NCI-H128 (cell line): ENCODE measurements around the gene NEK4.
"Not testable (repeated sequence)": the region's sequence is repeated elsewhere in the genome, so short reads cannot be mapped to it uniquely, and the experiment has no call there.

Experiments
- DNase-seq: peaks from one replicate; lab custom pipeline; 2025; ENCODE audit not compliant: unreplicated experiment; lab: John Stamatoyannopoulos, UW

NEK4 gene

GRCh38 chr3:52779837-52780585 is 9.3 kb upstream of the NEK4 start:
- no peak for DNase-seq

DNA sequence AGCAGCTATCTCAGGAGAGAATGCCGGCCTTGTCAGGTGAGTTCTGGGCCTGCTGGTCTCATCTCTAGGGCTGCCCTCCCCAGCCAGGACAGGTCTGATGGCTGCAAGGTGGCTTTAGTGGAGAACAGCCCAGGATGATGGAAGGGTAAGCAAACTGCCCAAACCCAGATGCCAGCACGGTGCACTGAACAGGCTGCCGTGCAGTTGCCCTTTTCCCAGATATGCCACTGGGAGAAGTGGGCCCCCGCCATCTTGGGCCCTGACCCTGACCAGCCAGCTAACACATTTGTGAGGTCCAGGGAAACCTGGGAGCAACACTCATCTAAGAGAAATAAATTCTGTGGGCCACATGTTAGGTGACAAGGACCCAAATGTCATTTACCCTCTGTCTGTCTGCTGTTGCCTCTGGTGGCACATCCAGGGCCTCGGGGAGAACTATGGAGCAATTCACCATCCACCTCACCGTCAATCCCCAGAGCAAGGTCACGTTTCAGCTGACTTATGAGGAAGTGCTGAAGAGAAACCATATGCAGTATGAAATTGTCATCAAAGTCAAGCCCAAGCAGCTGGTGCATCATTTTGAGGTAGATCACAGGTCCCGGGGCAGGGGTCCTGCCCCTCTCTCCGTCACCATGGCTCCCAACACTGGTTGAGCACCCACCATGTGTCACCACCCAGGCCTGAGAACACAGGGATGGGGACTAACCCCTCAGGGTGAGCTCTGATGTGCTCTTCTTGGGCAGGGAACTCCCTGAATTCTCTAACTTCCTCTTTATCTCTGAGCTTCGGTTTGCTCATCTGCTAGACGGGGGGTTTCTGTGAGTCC is 8.5 kb upstream of the NEK4 start:
- no peak for DNase-seq

GRCh38 chr3:52777959-52778805 is 7.4 kb upstream of the NEK4 start:
- no peak for DNase-seq

DNA sequence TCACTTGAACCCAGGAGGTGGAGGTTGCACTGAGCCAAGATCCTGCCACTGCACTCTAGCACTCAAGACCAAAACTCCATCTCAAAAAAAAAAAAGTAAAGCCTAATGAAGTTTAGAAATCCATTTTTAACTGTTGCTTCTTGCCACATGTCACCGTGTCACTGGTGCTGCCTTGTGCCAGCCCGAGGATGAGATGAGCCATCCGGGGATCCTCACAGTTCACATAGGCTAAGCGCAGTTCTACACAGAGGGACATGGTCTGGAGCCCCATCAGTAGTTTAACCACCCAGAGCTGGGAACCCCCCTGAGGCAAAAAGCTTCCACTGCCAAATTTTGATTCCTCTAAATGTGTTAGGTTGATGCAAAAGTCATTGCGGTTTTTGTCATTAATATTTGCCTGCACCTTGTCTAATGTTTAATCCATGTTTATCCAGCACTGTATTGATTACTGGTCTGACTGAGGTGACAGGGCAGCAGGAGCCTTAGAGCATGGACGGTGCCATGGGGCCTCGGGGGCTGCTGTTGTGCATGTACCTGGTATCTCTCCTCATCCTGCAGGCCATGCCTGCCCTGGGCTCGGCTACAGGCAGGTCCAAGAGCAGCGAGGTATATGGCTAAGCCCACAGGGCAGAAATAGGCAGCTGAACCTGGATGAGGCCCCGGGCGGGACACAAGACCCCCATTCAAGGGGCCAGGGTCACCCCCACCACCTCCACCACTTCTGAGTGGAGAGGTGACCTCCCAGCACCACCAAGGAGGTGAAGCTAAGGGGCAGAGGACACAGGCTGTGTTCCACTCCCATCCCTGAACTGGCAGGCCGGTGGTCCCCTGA is 6.6 kb upstream of the NEK4 start, which contains the start of gene ITIH1:
Gene ITIH1, plus strand, starts transcription at position 473 of the 832 bp plus-strand sequence. Its CDS starts 17 bp downstream, at position 490.
- no peak for DNase-seq

GRCh38 chr3:52776486-52776885 is 5.7 kb upstream of the NEK4 start:
- not testable (repeated sequence) for DNase-seq

DNA sequence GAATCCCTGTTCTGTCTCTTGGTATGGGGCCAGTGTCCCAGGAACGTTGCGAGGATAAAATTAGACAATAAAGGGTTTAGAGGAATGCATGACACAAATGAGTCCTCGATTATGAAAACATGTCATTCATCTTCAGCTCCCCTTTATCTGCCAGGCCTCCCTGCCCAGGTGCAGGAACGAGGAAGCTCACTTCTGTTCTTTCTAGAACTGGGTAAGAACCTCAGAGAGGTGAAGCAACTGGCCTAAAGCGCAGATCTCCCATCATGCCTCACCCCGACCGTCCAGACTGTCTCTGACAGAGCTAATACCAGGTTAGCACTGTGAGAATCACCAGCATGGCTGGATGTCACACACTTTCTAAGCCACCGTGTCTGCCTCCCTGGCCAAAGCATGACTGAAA is 5.1 kb upstream of the NEK4 start:
- no peak for DNase-seq

- DNase-seq = no peak
These were observed 4.4 kb upstream of the NEK4 start for GRCh38 chr3:52774901-52775864.

DNA sequence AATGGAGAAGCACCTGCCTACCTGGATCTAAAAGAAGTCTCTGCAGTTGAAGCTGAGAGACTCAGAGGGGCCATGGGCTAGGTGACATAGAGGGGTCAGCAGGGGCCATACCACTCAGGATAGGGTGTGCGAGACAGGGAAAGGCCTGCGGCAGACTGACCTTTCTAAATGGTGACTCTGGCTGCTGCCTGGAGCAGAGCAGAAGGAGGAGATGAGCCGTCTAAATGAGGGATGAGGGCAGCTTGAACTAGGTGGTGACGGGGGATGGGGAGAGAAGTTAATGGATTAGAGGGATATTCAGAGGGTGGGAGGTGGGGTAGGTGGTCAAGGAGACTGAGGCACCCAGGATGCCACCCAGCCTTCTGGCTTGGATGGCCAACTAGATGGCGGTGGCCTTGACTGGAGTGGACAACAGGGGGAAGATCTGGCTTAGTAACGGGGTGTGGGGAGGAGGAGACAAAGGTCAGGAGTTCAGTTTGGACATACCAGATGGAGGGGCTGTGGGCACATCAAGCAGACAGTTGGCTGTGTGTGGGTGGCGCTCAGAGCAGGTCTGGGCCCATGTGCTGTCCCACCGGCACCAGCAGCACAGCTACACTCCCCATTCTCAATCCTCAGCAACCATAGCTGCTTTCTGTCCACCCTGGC is 3.5 kb upstream of the NEK4 start:
- DNase-seq = no peak

GRCh38 chr3:52773361-52774065 is 2.8 kb upstream of the NEK4 start:
- DNase-seq = no peak

GRCh38 chr3:52771702-52772101 is 962 bp upstream of the NEK4 start:
- no peak for DNase-seq

GRCh38 chr3:52771334-52771681 is 568 bp upstream of the NEK4 start:
- DNase-seq = no peak

DNA sequence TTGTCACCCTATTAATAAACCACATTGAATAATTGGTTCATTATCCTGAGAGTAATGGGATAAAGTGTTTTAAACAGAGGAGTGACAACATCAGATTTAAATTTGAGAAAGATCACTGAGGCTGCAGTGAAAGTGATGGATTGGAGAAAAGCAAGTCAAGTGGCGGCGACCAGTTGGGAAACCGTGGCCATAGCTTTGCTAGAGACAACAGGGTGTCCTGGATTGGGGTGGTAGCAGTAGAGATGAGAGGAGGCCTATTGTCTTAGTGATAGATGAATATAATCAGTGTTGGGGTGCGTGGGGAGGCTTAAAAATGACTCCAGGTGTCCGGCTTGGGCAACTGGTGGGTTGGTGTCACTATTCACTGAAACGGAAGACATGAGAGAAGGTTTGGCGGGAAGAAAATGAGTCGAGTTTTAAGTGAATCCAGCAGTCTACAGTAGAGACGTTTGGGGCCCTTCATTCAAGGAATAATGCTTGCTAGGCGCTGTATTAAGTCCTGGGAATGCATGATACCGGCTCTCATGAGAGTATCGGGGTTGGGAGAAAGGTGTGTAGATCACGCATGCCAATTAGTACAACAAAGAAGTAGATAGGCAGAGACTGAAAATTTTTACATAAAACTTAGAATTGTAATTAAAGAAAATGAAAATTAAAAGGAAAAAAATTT is 819 bp downstream of the NEK4 start:
- no peak for DNase-seq

DNA sequence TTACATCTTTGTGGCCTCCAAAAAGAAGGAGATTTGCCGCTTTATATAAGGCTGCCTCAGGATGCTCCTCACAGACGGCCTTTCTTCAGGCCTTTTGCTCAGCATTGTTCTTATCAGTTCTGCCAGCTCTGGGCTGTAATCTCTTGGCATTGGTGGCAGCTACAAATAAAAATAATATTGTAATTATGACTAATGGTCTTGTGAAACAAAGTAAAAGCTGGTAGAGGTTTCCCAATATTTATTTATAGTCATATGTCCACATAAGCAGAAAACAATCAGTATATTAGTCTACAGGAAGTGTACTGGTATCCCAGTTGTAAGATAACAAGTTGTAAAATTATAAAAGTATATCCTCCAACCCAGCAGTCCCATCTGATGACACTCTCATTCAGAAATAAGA is 7.3 kb downstream of the NEK4 start:
- no peak for DNase-seq

- DNase-seq = no peak
These were observed 14.6 kb downstream of the NEK4 start for GRCh38 chr3:52756141-52756540.

GRCh38 chr3:52754373-52754772 is 16.4 kb downstream of the NEK4 start:
- DNase-seq = no peak

DNA sequence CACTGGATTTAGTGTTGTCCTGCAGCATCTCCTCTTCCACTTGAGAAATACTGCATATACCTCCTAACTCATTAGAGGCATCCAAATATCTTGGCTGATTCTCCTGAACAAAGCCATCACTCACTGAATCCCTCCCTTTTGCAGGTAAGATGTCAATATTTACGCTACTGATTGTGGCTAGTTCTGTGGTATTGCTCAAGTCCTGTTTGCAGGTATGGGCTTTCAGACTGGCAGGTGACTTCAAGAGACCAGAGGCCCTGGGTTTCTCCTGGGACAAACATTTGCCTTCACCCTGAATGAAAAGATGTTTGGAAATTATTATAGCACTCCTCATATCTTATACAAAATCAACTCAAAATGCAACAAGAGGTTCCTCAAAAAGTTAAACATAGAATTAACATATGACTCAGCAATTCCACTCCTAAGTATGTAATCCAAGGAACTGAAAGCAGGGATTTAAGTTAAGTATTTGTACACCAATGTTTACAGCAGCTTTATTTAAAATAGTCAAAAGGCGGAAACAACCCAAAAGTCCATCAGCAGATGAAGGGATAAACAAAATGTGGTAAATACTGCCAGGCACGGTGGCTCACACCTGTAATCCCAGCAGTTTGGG is 18.6 kb downstream of the NEK4 start:
- DNase-seq = no peak

- no peak for DNase-seq
These were observed 27.0 kb downstream of the NEK4 start for GRCh38 chr3:52743721-52744120.
